Tibial nerve (tissue), 3 donors: ENCODE results near the gene LANCL2.

Experiments
- POLR2A ChIP-seq, 2 donors: fragments of 450-650 bp; IDR thresholded peaks; one replicate each; pipeline ENCODE4 v1.6.1; 2017; ENCODE audit warnings: antibody characterized with exemption in 2 of 2, mild to moderate bottlenecking in 2 of 2, moderate library complexity in 2 of 2
- TF ChIP-seq, protein P1 (sequence below), 5 experiments: fragments of 200-600 bp in 3 of 5; fragments of 450-650 bp in 2 of 5; sonication (generic) in 3 of 5; IDR thresholded peaks; one replicate each; pipeline ENCODE4 v1.5.1; 2016 to 2019; ENCODE audit warnings: antibody characterized with exemption in 5 of 5, mild to moderate bottlenecking in 3 of 5, moderate library complexity in 2 of 5

DNA sequence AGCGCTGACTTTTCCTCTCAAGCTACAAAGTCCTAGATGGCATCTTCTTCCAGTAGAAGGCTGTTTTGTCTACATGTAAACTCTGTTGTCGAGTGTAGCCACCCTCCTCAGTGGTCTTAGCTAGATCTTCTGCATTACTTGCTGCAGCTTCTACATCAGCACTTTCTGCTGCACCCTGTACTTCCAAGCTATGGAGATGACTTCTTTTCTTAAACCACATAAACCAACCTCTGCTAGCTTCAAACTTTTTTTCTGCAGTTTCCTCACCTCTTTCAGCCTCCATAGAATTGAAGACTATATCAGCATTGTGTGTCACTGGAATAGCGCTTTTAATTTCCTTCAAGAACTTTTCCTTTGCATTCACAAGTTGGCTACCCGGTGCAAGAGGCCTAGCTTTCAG, 87.8 kb downstream of the LANCL2 start:
- TF ChIP-seq, protein P1, sequence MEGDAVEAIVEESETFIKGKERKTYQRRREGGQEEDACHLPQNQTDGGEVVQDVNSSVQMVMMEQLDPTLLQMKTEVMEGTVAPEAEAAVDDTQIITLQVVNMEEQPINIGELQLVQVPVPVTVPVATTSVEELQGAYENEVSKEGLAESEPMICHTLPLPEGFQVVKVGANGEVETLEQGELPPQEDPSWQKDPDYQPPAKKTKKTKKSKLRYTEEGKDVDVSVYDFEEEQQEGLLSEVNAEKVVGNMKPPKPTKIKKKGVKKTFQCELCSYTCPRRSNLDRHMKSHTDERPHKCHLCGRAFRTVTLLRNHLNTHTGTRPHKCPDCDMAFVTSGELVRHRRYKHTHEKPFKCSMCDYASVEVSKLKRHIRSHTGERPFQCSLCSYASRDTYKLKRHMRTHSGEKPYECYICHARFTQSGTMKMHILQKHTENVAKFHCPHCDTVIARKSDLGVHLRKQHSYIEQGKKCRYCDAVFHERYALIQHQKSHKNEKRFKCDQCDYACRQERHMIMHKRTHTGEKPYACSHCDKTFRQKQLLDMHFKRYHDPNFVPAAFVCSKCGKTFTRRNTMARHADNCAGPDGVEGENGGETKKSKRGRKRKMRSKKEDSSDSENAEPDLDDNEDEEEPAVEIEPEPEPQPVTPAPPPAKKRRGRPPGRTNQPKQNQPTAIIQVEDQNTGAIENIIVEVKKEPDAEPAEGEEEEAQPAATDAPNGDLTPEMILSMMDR (IDR thresholded peaks at IDR 0.05) = no peak
- no peak for TF ChIP-seq POLR2A (IDR thresholded peaks at IDR 0.05)
